SU-DHL-6 (cell line): ENCODE results near the gene GPR65.

Source experiments
- CTCF ChIP-seq: fragments of 200-600 bp; sonication (generic); IDR thresholded peaks from one replicate; pipeline ENCODE4 v1.5.1; 2017; ENCODE audit warnings: antibody characterized with exemption, mild to moderate bottlenecking, low read length, moderate library complexity; ENCODE audit not compliant: insufficient read depth, poor library complexity, severe bottlenecking
- EZH2phosphoT487 ChIP-seq: fragments of 200-600 bp; sonication (generic), shearing (Covaris generic); conservative IDR thresholded peaks from 2 replicates; pipeline ENCODE4 v1.6.1; 2018; ENCODE audit warnings: mild to moderate bottlenecking, antibody characterized with exemption, low read length, moderate library complexity, mixed read lengths

GRCh38 chr14:88012495-88012894 is 7.6 kb downstream of the GPR65 start:
- no peak for TF ChIP-seq CTCF
- no peak for TF ChIP-seq EZH2phosphoT487
